HepG2 (cell line): ENCODE data around the gene NKAIN4. TPM values are rescaled to one million over a fixed set of nuclear protein-coding genes. Genes with fewer than 3 reads are reported as not detected.

Experiments
- ATAC-seq: fragments of 200-7000 bp; cut with Tn5 transposase; 3 replicates; pipeline ENCODE4 v1.9.1; 2020; ENCODE audit warnings: mild to moderate bottlenecking, moderate library complexity
- BruUV-seq: library from RNA; stranded (reverse); fragments of 400-500 nt; replicated peaks from 2 replicates; lab custom pipeline; 2021; lab: Mats Ljungman, UMichigan
- CTCF ChIA-PET: fragments of 300-600 bp; formaldehyde crosslinking; extraction: SDS; loops from one replicate; lab custom pipeline; 2021; ENCODE audit warnings: low total read pairs, inconsistent platforms, low intra/inter-chr PET ratio; lab: Yijun Ruan, JAX
- POLR2A ChIA-PET: fragments of 350-600 bp; sonication (Branson Sonifier 250); formaldehyde crosslinking; loops from one replicate; lab custom pipeline; 2020; ENCODE audit warnings: antibody characterized with exemption, inconsistent platforms; lab: Yijun Ruan, JAX
- DNase-seq: peaks from one replicate; pipeline ENCODE4 v3.0.0-alpha.2; 2015; ENCODE audit warnings: low spot score
- FAIRE-seq: peaks from 3 replicates; lab custom pipeline; 2011; peaks lifted over from hg19 to GRCh38; lab: Jason Lieb, UNC
- H2AFZ ChIP-seq: one replicate; pipeline ENCODE4 v1.6.1; 2011; ENCODE audit warnings: low read length, inconsistent platforms
- H3K27ac ChIP-seq: fragments of 300-600 bp; 3 replicates; pipeline ENCODE4 v1.8.0; 2011; ENCODE audit warnings: mixed run types, mild to moderate bottlenecking, mixed read lengths, low read length, inconsistent platforms; ENCODE audit not compliant: insufficient read depth; ENCODE audit errors: extremely low read length
- H3K27me3 ChIP-seq, 2 experiments: fragments of 200-600 bp in 1 of 2; 2 replicates in 1 of 2; 3 replicates in 1 of 2; pipeline versions ENCODE4 v1.6.0 to v1.8.0; 2011; ENCODE audit warnings: low read length in 2 of 2, mild to moderate bottlenecking in 2 of 2, moderate library complexity in 2 of 2, inconsistent platforms in 1 of 2; ENCODE audit not compliant: insufficient read depth in 2 of 2, control insufficient read depth in 1 of 2
- H3K36me3 ChIP-seq, 2 experiments: fragments of 200-600 bp in 1 of 2; replicated peaks in 1 of 2; 2 replicates in 1 of 2; 3 replicates in 1 of 2; pipeline versions ENCODE4 v1.5.1 to v1.8.0; 2011; ENCODE audit warnings: low read length in 2 of 2, inconsistent platforms in 1 of 2; ENCODE audit not compliant: insufficient read depth in 2 of 2, control insufficient read depth in 1 of 2
- H3K4me1 ChIP-seq: 2 replicates; pipeline ENCODE4 v1.5.1; 2012; ENCODE audit warnings: low read length, inconsistent platforms; ENCODE audit not compliant: insufficient read depth
- H3K4me2 ChIP-seq: 2 replicates; pipeline ENCODE4 v1.6.0; 2011; ENCODE audit warnings: low read depth, low read length, inconsistent platforms
- H3K4me3 ChIP-seq, 3 experiments: fragments of 200-600 bp in 1 of 3; sonication (generic), shearing (Covaris generic) in 1 of 3; replicated peaks in 1 of 3; 2 replicates each; pipeline ENCODE4 v1.5.1; 2011 to 2016; ENCODE audit warnings: low read length in 3 of 3, inconsistent platforms in 2 of 3, low read depth in 2 of 3, mild to moderate bottlenecking in 2 of 3, control low read depth in 1 of 3, mixed read lengths in 1 of 3; ENCODE audit not compliant: insufficient read depth in 1 of 3
- H3K79me2 ChIP-seq: one replicate; pipeline ENCODE4 v1.6.1; 2011; ENCODE audit warnings: low read length, inconsistent platforms; ENCODE audit not compliant: insufficient read depth
- H3K9ac ChIP-seq: 2 replicates; pipeline ENCODE4 v1.6.0; 2011; ENCODE audit warnings: mild to moderate bottlenecking, low read depth, low read length, inconsistent platforms; ENCODE audit not compliant: insufficient read depth
- H3K9me3 ChIP-seq: 2 replicates; pipeline ENCODE4 v1.5.1; 2012; ENCODE audit warnings: mild to moderate bottlenecking, low read length
- H4K20me1 ChIP-seq: 2 replicates; pipeline ENCODE4 v1.6.0; 2011; ENCODE audit warnings: inconsistent platforms, mild to moderate bottlenecking, low read length, moderate library complexity; ENCODE audit not compliant: insufficient read depth
- ELF1 ChIP-seq: sonication (generic); formaldehyde crosslinking; IDR thresholded peaks from 2 replicates; pipeline ENCODE4 v1.4.0; 2020; ENCODE audit warnings: missing genetic modification reagents
- FOXO1 ChIP-seq: sonication (generic); formaldehyde crosslinking; IDR thresholded peaks from 2 replicates; pipeline ENCODE4 v1.4.0; 2020; ENCODE audit warnings: missing genetic modification reagents
- IRF2 ChIP-seq: IDR thresholded peaks from 2 replicates; pipeline ENCODE4 v1.6.1; 2018; ENCODE audit warnings: missing genetic modification reagents, missing compliant biosample characterization
- NFE2 ChIP-seq: sonication (generic); formaldehyde crosslinking; IDR thresholded peaks from 2 replicates; pipeline ENCODE4 v1.4.0; 2020; ENCODE audit warnings: missing genetic modification reagents
- RBFOX2 ChIP-seq: fragments of 200-400 bp; formaldehyde crosslinking; IDR thresholded peaks from 2 replicates; pipeline ENCODE4 v1.6.1; 2017; ENCODE audit warnings: low read depth, mild to moderate bottlenecking, low read length
- SIN3A ChIP-seq: IDR thresholded peaks from 2 replicates; pipeline ENCODE4 v1.6.1; 2011; ENCODE audit warnings: low read depth, mild to moderate bottlenecking, control low read depth, low read length, borderline replicate concordance
- SP2 ChIP-seq: sonication (generic); formaldehyde crosslinking; IDR thresholded peaks from 2 replicates; pipeline ENCODE4 v1.5.1; 2020; ENCODE audit warnings: mild to moderate bottlenecking, missing genetic modification reagents
- SSRP1 ChIP-seq: IDR thresholded peaks from 2 replicates; pipeline ENCODE4 v1.6.1; 2016; ENCODE audit warnings: control low read depth
- ZFP90 ChIP-seq: sonication (generic); formaldehyde crosslinking; IDR thresholded peaks from 2 replicates; pipeline ENCODE4 v1.8.0; 2022; ENCODE audit warnings: missing genetic modification reagents, mild to moderate bottlenecking, inconsistent platforms, borderline replicate concordance
- ZNF274 ChIP-seq: sonication (generic); formaldehyde crosslinking; IDR thresholded peaks from 2 replicates; pipeline ENCODE4 v1.5.1; 2020; ENCODE audit warnings: mild to moderate bottlenecking, missing genetic modification reagents
- ZNF567 ChIP-seq: sonication (generic); formaldehyde crosslinking; IDR thresholded peaks from 2 replicates; pipeline ENCODE4 v1.8.1; 2023; ENCODE audit warnings: mild to moderate bottlenecking, missing genetic modification reagents, borderline replicate concordance
- ZNF605 ChIP-seq: sonication (generic); formaldehyde crosslinking; IDR thresholded peaks from 2 replicates; pipeline ENCODE4 v1.8.0; 2022; ENCODE audit warnings: mild to moderate bottlenecking, missing genetic modification reagents
- ZNF770 ChIP-seq: sonication (generic); formaldehyde crosslinking; IDR thresholded peaks from 2 replicates; pipeline ENCODE4 v1.5.0; 2020; ENCODE audit warnings: mild to moderate bottlenecking, missing genetic modification reagents
- ZSCAN20 ChIP-seq: sonication (generic); formaldehyde crosslinking; IDR thresholded peaks from 2 replicates; pipeline ENCODE4 v1.4.0; 2020; ENCODE audit warnings: missing genetic modification reagents, mild to moderate bottlenecking, borderline replicate concordance
- WGBS: methylation state at CpG from one replicate; pipeline ENCODE4 v1.1.6; 2017; ENCODE audit warnings: low lambda C conversion rate; 5-methylcytosine and 5-hydroxymethylcytosine counted together
- in situ Hi-C: cut with HindIII; loops from 2 replicates; pipeline ENCODE4 v1.10.0; 2017; ENCODE audit warnings: low pct_unique_long_range_greater_than_20kb; ENCODE audit not compliant: extremely low pct_ligation_motif_present
- intact Hi-C: fragments of 100-400 bp; cut with micrococcal nuclease; formaldehyde crosslinking; loops from one replicate; pipeline ENCODE4 v1.10.0; 2022; ENCODE audit not compliant: unreplicated experiment
- polyA plus RNA-seq, 8 experiments: library from polyadenylated mRNA; depleted of rRNA in 3 of 8; stranded (reverse) in 7 of 8; unstranded in 1 of 8; fragments of >200 nt; fragmentation: Illumina TruSeq in 4 of 8; extraction: Trizol in 4 of 8; gene quantifications; 2 replicates each; pipeline versions ENCODE4 v1.2.1 to v1.2.3, GENCODE V29; 2011 to 2016; ENCODE audit warnings: low read depth in 4 of 8, missing spikeins in 1 of 8, mixed read lengths in 1 of 8; ENCODE audit not compliant: insufficient read depth in 1 of 8
- total RNA-seq, 5 experiments: library from RNA; depleted of rRNA; stranded (reverse); fragments of >200 nt; fragmentation: Illumina TruSeq; extraction: Trizol; gene quantifications; 2 replicates each; pipeline ENCODE4 v1.2.3, GENCODE V29; 2016; ENCODE audit warnings: low read depth in 1 of 5
- TF ChIP-seq, protein P1 (sequence below): sonication (generic); formaldehyde crosslinking; IDR thresholded peaks from 2 replicates; pipeline ENCODE4 v1.5.0; 2020; ENCODE audit warnings: missing genetic modification reagents, mild to moderate bottlenecking, borderline replicate concordance
- TF ChIP-seq, protein P2 (sequence below): sonication (generic); formaldehyde crosslinking; IDR thresholded peaks from 2 replicates; pipeline ENCODE4 v1.4.0; 2020; ENCODE audit warnings: missing genetic modification reagents
- TF ChIP-seq, protein P3 (sequence below): sonication (generic); formaldehyde crosslinking; IDR thresholded peaks from 2 replicates; pipeline ENCODE4 v1.8.1; 2023; ENCODE audit warnings: mild to moderate bottlenecking, missing genetic modification reagents, borderline replicate concordance

Gene NKAIN4
- total and polyA plus RNA-seq, 2 of the 13 experiments (the other 11 are each of a cell fraction or from before 2014, with no cell fraction given): not detected

- Histone ChIP-seq H3K4me1 (peaks cover 69% of the 10 kb centered on the region), H3K79me2 (peaks cover 50% of the 10 kb centered on the region), H3K36me3 (peaks cover 22 to 43% of the 10 kb centered on the region in 2 experiments), H3K27ac (peak overlapping the region; percentile 70), H3K9ac (peak overlapping the region; percentile 97), H3K27me3 (peaks cover 13 to 29% of the 10 kb centered on the region in 2 experiments; a peak in 4 of 5 replicates), H2AFZ (no peak overlapping the region), H3K4me2 (peak overlapping the region; percentile 84), H4K20me1 (peaks cover 46% of the 10 kb centered on the region), H3K4me3 (peak overlapping the region; percentile 74 to 97 (median 80)), H3K9me3 (no peaks in the 10 kb centered on the region)
- CTCF ChIA-PET: interaction anchor here (0.8 to 2.8 kb wide), 2 partner anchors 32 to 159 kb away, joined by 3 to 18 read pairs; no protein-coding TSS in a partner anchor
- POLR2A ChIA-PET: interaction anchor here (0.5 to 1.8 kb wide), 5 partner anchors 9 to 495 kb away, joined by 3 to 8 read pairs (median 4); partner anchors contain the start of gene ARFGAP1
- intact Hi-C loops: loop anchor here (5.0 kb wide), 1 partner anchor 33 kb away; no protein-coding TSS in a partner anchor
- ATAC-seq: peak; percentile 61
- peak; percentile 92 for FAIRE-seq
- in situ Hi-C loops: no loop called here
- peak; percentile 79 for DNase-seq
- BruUV-seq: TSS peak; percentile 69
- WGBS: 2% methylated on average over 52 of the region's 81 CpGs
- peak; percentile 62; the same call in 1 of the 2 replicates for TF ChIP-seq SIN3A
- peak; percentile 64; the same call in 1 of the 2 replicates for TF ChIP-seq ZFP90
- peak; percentile 62; the same call in 1 of the 2 replicates for TF ChIP-seq SSRP1
- TF ChIP-seq ZNF605 (CRISPR knock-in tag): peak; percentile 47; the same call in 1 of the 2 replicates
- no peak for TF ChIP-seq IRF2 (CRISPR knock-in tag)
- TF ChIP-seq ZNF274: peak; percentile 58; the same call in 1 of the 2 replicates
- TF ChIP-seq RBFOX2: peak; percentile 58
- 0 out of 2 replicates have a peak, but pooled peaks have one; percentile 11 for TF ChIP-seq ZSCAN20
- no peak for TF ChIP-seq SP2 (CRISPR knock-in tag)
- no peak for TF ChIP-seq NFE2 (CRISPR knock-in tag)
- TF ChIP-seq, protein P1, sequence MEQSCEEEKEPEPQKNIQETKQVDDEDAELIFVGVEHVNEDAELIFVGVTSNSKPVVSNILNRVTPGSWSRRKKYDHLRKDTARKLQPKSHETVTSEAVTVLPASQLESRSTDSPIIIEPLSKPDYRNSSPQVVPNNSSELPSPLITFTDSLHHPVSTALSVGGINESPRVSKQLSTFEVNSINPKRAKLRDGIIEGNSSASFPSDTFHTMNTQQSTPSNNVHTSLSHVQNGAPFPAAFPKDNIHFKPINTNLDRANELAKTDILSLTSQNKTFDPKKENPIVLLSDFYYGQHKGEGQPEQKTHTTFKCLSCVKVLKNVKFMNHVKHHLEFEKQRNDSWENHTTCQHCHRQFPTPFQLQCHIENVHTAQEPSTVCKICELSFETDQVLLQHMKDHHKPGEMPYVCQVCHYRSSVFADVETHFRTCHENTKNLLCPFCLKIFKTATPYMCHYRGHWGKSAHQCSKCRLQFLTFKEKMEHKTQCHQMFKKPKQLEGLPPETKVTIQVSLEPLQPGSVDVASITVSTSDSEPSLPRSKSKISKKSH (CRISPR knock-in tag): peak; percentile 80; the same call in 1 of the 2 replicates
- peak; percentile 63 for TF ChIP-seq ZNF770 (CRISPR knock-in tag)
- TF ChIP-seq FOXO1 (CRISPR knock-in tag): no peak
- TF ChIP-seq ELF1: 0 out of 2 replicates have a peak, but pooled peaks have one; percentile 5
- 0 out of 2 replicates have a peak, but pooled peaks have one; percentile 62 for TF ChIP-seq ZNF567 (CRISPR knock-in tag)
- TF ChIP-seq, protein P2, sequence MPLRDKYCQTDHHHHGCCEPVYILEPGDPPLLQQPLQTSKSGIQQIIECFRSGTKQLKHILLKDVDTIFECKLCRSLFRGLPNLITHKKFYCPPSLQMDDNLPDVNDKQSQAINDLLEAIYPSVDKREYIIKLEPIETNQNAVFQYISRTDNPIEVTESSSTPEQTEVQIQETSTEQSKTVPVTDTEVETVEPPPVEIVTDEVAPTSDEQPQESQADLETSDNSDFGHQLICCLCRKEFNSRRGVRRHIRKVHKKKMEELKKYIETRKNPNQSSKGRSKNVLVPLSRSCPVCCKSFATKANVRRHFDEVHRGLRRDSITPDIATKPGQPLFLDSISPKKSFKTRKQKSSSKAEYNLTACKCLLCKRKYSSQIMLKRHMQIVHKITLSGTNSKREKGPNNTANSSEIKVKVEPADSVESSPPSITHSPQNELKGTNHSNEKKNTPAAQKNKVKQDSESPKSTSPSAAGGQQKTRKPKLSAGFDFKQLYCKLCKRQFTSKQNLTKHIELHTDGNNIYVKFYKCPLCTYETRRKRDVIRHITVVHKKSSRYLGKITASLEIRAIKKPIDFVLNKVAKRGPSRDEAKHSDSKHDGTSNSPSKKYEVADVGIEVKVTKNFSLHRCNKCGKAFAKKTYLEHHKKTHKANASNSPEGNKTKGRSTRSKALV (CRISPR knock-in tag): peak; percentile 88
- TF ChIP-seq, protein P3, sequence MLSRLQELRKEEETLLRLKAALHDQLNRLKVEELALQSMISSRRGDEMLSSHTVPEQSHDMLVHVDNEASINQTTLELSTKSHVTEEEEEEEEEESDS (CRISPR knock-in tag): peak; percentile 88; the same call in 1 of the 2 replicates
Measured at GRCh38 chr20:63215101-63216040, 38.9 kb downstream of the NKAIN4 start.
